Endodermal cell (in vitro differentiated cells): ENCODE results near the gene ADAMTS7. TPM values are rescaled to one million over a fixed set of nuclear protein-coding genes. Genes with fewer than 3 reads are reported as not detected.
"Not testable (repeated sequence)": the region's sequence is repeated elsewhere in the genome, so short reads cannot be mapped to it uniquely, and the experiment has no call there.

Source experiments
- DNase-seq: peaks from one replicate; pipeline ENCODE4 v3.0.0-alpha.2; 2017
- H3K27ac ChIP-seq: 2 replicates; pipeline ENCODE4 v1.5.1; 2013; ENCODE audit warnings: mild to moderate bottlenecking, low read depth, low read length, moderate library complexity
- H3K27me3 ChIP-seq: 2 replicates; pipeline ENCODE4 v1.6.1; 2013; ENCODE audit warnings: mild to moderate bottlenecking, low read length, moderate library complexity; ENCODE audit not compliant: insufficient read depth, control insufficient read depth, poor library complexity, severe bottlenecking
- H3K36me3 ChIP-seq: 2 replicates; pipeline ENCODE4 v1.7.0; 2013; ENCODE audit warnings: mild to moderate bottlenecking, low read length, moderate library complexity; ENCODE audit not compliant: control insufficient read depth, insufficient read depth
- H3K4me1 ChIP-seq: one replicate; pipeline ENCODE4 v1.7.0; 2013; ENCODE audit warnings: low read length; ENCODE audit not compliant: control insufficient read depth, insufficient read depth
- H3K4me3 ChIP-seq: 2 replicates; pipeline ENCODE4 v1.5.1; 2013; ENCODE audit warnings: mild to moderate bottlenecking, low read length, moderate library complexity
- H3K9ac ChIP-seq: 2 replicates; pipeline ENCODE4 v1.6.1; 2013; ENCODE audit warnings: mild to moderate bottlenecking, low read length, moderate library complexity; ENCODE audit not compliant: poor library complexity, severe bottlenecking; ENCODE audit errors: extremely low read depth
- H3K9me3 ChIP-seq: 2 replicates; pipeline ENCODE4 v1.6.1; 2013; ENCODE audit warnings: mild to moderate bottlenecking, low read length, moderate library complexity; ENCODE audit not compliant: control insufficient read depth
- H3K27ac Mint-ChIP-seq: 2 replicates; pipeline ENCODE4 v1.8.0; 2020; ENCODE audit warnings: mixed read lengths
- H3K27me3 Mint-ChIP-seq: 2 replicates; pipeline ENCODE4 v1.8.0; 2021; ENCODE audit warnings: mild to moderate bottlenecking, mixed read lengths; ENCODE audit not compliant: insufficient read depth
- H3K36me3 Mint-ChIP-seq: 2 replicates; pipeline ENCODE4 v1.8.0; 2020; ENCODE audit warnings: low read depth, mixed read lengths
- H3K4me1 Mint-ChIP-seq: 2 replicates; pipeline ENCODE4 v1.8.0; 2020; ENCODE audit warnings: mixed read lengths
- H3K4me3 Mint-ChIP-seq: 2 replicates; pipeline ENCODE4 v1.8.0; 2020; ENCODE audit warnings: mild to moderate bottlenecking, moderate library complexity, mixed read lengths
- H3K9me3 Mint-ChIP-seq: 2 replicates; pipeline ENCODE4 v1.8.0; 2020; ENCODE audit warnings: mild to moderate bottlenecking, mixed read lengths
- CTCF ChIP-seq: fragments of 200-600 bp; sonication (generic); conservative IDR thresholded peaks from 2 replicates; pipeline ENCODE4 v1.5.0; 2021; ENCODE audit warnings: antibody characterized with exemption, mild to moderate bottlenecking
- WGBS, 2 experiments: methylation state at CpG; one replicate each; pipeline versions ENCODE4 v1.1.5 to v1.1.7; 2013; ENCODE audit warnings: missing lambda C conversion rate in 2 of 2, mixed read lengths in 1 of 2; ENCODE audit not compliant: insufficient coverage in 1 of 2, insufficient read length in 1 of 2; 5-methylcytosine and 5-hydroxymethylcytosine counted together
- total RNA-seq, 2 donors: library from RNA; stranded (reverse); fragmentation: NEBNext Ultra II Directional in 1 of 2; extraction: Animal tissue kit (Norgen Biotek cat#: 25700) in 1 of 2; gene quantifications; 2 replicates in 1 of 2; 3 replicates in 1 of 2; pipeline ENCODE4 v1.2.1, GENCODE V29; 2021

ADAMTS7 gene
- total RNA-seq, 2 donors from 2014 or later = 55.8 to 67.1 TPM

GRCh38 chr15:78790027-78790426, 21.2 kb downstream of the ADAMTS7 start:
- peak; percentile 29 for DNase-seq
- Mint-ChIP-seq H3K27ac (no peak overlapping the region), H3K27me3 (no peaks in the 10 kb centered on the region), H3K4me1 (no peaks in the 10 kb centered on the region), H3K36me3 (peaks cover 29% of the 10 kb centered on the region), H3K4me3 (no peak overlapping the region), H3K9me3 (no peaks in the 10 kb centered on the region)
- peaks cover 17% of the 10 kb centered on the region for H3K36me3 ChIP-seq
- H3K27me3 ChIP-seq = no peaks in the 10 kb centered on the region
- no peak for TF ChIP-seq CTCF
- no peaks in the 10 kb centered on the region for H3K9me3 ChIP-seq
- no peak overlapping the region for H3K4me3 ChIP-seq
- H3K4me1 ChIP-seq = no peaks in the 10 kb centered on the region
- H3K27ac ChIP-seq = no peak overlapping the region
- no peak overlapping the region for H3K9ac ChIP-seq
- 94 to 100% methylated on average over 2 to 4 of the region's 4 CpGs for WGBS, 2 experiments

GRCh38 chr15:78789615-78790014, 21.6 kb downstream of the ADAMTS7 start:
- 91 to 96% methylated on average over 16 to 17 of the region's 17 CpGs for WGBS, 2 experiments
- Histone ChIP-seq H3K4me1 (no peaks in the 10 kb centered on the region), H3K4me3 (no peak overlapping the region), H3K27me3 (no peaks in the 10 kb centered on the region), H3K27ac (no peak overlapping the region), H3K9me3 (no peaks in the 10 kb centered on the region), H3K9ac (no peak overlapping the region), H3K36me3 (peaks cover 20% of the 10 kb centered on the region)
- H3K9me3 Mint-ChIP-seq = peaks cover 2% of the 10 kb centered on the region
- H3K27ac Mint-ChIP-seq = no peak overlapping the region
- H3K4me3 Mint-ChIP-seq = no peak overlapping the region
- no peaks in the 10 kb centered on the region for H3K4me1 Mint-ChIP-seq
- H3K27me3 Mint-ChIP-seq = no peaks in the 10 kb centered on the region
- H3K36me3 Mint-ChIP-seq = peaks cover 33% of the 10 kb centered on the region
- no peak for DNase-seq
- no peak for TF ChIP-seq CTCF

- TF ChIP-seq CTCF = no peak
- peak; percentile 28 for DNase-seq
- Histone ChIP-seq H3K27me3 (no peaks in the 10 kb centered on the region), H3K9me3 (no peaks in the 10 kb centered on the region), H3K4me3 (no peak overlapping the region), H3K36me3 (peaks cover 20% of the 10 kb centered on the region), H3K27ac (no peak overlapping the region), H3K4me1 (no peaks in the 10 kb centered on the region), H3K9ac (no peak overlapping the region)
- H3K9me3 Mint-ChIP-seq = peaks cover 2% of the 10 kb centered on the region
- H3K4me3 Mint-ChIP-seq = no peak overlapping the region
- H3K27ac Mint-ChIP-seq = no peak overlapping the region
- H3K36me3 Mint-ChIP-seq = peaks cover 36% of the 10 kb centered on the region
- 96 to 97% methylated on average over 8 to 14 of the region's 14 CpGs for WGBS, 2 experiments
- H3K27me3 Mint-ChIP-seq = no peaks in the 10 kb centered on the region
- no peaks in the 10 kb centered on the region for H3K4me1 Mint-ChIP-seq
These were observed 23.1 kb downstream of the ADAMTS7 start for GRCh38 chr15:78788016-78788660.

GRCh38 chr15:78782402-78782801, 28.9 kb downstream of the ADAMTS7 start:
- not testable (repeated sequence) for H3K9me3 ChIP-seq, H3K27ac ChIP-seq, H3K4me1 Mint-ChIP-seq, H3K4me1 ChIP-seq, H3K4me3 Mint-ChIP-seq, H3K27me3 Mint-ChIP-seq, H3K9me3 Mint-ChIP-seq, H3K27me3 ChIP-seq, H3K27ac Mint-ChIP-seq, H3K9ac ChIP-seq, H3K4me3 ChIP-seq, DNase-seq
- 90% methylated on average over 1 of the region's 2 CpGs; no CpG with 5 or more reads in 1 of the 2 experiments for WGBS, 2 experiments
- H3K36me3 ChIP-seq = peaks cover 14% of the 10 kb centered on the region
- peaks cover 29% of the 10 kb centered on the region for H3K36me3 Mint-ChIP-seq

- H3K27me3 Mint-ChIP-seq, H3K27me3 ChIP-seq, H3K4me3 Mint-ChIP-seq, H3K4me3 ChIP-seq, H3K27ac Mint-ChIP-seq, H3K27ac ChIP-seq, H3K4me1 Mint-ChIP-seq, H3K4me1 ChIP-seq, H3K9ac ChIP-seq, H3K9me3 Mint-ChIP-seq, H3K9me3 ChIP-seq: not testable (repeated sequence)
- H3K36me3 ChIP-seq = peaks cover 10% of the 10 kb centered on the region
- DNase-seq = peak; percentile 27
- 78% methylated on average over 4 of the region's 4 CpGs; no CpG with 5 or more reads in 1 of the 2 experiments for WGBS, 2 experiments
- H3K36me3 Mint-ChIP-seq = peaks cover 20% of the 10 kb centered on the region
These were observed 29.9 kb downstream of the ADAMTS7 start for GRCh38 chr15:78781381-78781780.
